ENCODE results near the gene NFKBIE. TPM values are rescaled to one million over a fixed set of nuclear protein-coding genes. Genes with fewer than 3 reads are reported as not detected.

Gene NFKBIE
- total and polyA plus RNA-seq, 2 of the 13 experiments (the other 11 are each of a cell fraction or from before 2014, with no cell fraction given) = 6.7 to 14.5 TPM

DNA sequence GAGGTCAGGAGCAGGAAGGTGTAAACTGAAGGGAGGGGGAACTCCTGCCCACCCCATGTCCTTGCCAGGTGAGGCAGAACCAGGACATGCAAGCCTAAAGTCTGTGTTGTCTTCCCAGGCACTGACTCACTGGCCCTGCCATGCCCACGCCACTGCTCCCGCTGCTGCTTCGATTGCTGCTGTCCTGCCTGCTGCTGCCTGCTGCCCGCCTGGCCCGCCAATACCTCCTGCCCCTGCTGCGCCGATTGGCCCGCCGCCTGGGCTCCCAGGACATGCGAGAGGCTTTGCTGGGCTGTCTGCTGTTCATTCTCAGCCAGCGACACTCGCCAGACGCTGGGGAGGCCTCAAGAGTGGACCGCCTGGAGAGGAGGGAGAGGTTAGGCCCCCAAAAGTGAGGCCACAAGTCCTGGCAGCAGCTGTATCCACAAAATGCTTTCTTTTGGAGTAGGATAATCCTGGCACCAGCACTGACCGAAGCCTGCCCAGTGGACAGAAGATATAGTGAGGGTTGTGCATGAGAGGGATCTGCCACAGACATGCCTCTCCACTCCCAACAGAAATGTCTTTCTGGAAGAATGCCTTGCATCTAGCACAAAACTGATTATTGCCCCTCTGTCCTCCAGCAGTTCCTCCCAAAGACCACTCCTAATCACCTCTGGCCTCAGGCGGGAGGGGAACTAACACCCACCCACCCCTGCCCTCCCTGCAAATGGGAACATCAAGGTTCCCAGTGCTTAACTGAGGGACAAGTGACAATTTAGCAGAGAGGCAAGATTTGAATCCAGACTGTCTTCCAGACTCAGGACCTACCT is 47.8 kb downstream of the NFKBIE start (continued):
- TF ChIP-seq ZMYM3 (CRISPR knock-in tag; IDR thresholded peaks at IDR 0.05) = 0 out of 2 replicates have a peak, but pooled peaks have one; percentile 13
- TF ChIP-seq KDM4B (CRISPR knock-in tag; IDR thresholded peaks at IDR 0.05) = no peak
- TF ChIP-seq, protein P1, sequence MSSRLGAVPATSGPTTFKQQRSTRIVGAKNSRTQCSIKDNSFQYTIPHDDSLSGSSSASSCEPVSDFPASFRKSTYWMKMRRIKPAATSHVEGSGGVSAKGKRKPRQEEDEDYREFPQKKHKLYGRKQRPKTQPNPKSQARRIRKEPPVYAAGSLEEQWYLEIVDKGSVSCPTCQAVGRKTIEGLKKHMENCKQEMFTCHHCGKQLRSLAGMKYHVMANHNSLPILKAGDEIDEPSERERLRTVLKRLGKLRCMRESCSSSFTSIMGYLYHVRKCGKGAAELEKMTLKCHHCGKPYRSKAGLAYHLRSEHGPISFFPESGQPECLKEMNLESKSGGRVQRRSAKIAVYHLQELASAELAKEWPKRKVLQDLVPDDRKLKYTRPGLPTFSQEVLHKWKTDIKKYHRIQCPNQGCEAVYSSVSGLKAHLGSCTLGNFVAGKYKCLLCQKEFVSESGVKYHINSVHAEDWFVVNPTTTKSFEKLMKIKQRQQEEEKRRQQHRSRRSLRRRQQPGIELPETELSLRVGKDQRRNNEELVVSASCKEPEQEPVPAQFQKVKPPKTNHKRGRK (CRISPR knock-in tag; IDR thresholded peaks at IDR 0.05) = no peak
- no peak for TF ChIP-seq SMARCC2 (IDR thresholded peaks at IDR 0.05)
- TF ChIP-seq NR2F6 (IDR thresholded peaks at IDR 0.05) = no peak
- no peak for TF ChIP-seq NR2F6 (CRISPR knock-in tag; IDR thresholded peaks at IDR 0.05)
- peak; percentile 50 for TF ChIP-seq NFYB (CRISPR knock-in tag; IDR thresholded peaks at IDR 0.05)
- no peak; the same call in 1 of the 2 replicates for TF ChIP-seq CBFB (CRISPR knock-in tag; IDR thresholded peaks at IDR 0.05)
- TF ChIP-seq, protein P2, sequence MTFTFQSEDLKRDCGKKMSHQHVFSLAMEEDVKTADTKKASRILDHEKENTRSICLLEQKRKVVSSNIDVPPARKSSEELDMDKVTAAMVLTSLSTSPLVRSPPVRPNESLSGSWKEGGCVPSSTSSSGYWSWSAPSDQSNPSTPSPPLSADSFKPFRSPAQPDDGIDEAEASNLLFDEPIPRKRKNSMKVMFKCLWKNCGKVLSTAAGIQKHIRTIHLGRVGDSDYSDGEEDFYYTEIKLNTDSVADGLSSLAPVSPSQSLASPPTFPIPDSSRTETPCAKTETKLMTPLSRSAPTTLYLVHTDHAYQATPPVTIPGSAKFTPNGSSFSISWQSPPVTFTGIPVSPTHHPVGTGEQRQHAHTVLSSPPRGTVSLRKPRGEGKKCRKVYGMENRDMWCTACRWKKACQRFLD (CRISPR knock-in tag; IDR thresholded peaks at IDR 0.05; ENCODE audit: borderline replicate concordance) = no peak
- TF ChIP-seq, protein P3, sequence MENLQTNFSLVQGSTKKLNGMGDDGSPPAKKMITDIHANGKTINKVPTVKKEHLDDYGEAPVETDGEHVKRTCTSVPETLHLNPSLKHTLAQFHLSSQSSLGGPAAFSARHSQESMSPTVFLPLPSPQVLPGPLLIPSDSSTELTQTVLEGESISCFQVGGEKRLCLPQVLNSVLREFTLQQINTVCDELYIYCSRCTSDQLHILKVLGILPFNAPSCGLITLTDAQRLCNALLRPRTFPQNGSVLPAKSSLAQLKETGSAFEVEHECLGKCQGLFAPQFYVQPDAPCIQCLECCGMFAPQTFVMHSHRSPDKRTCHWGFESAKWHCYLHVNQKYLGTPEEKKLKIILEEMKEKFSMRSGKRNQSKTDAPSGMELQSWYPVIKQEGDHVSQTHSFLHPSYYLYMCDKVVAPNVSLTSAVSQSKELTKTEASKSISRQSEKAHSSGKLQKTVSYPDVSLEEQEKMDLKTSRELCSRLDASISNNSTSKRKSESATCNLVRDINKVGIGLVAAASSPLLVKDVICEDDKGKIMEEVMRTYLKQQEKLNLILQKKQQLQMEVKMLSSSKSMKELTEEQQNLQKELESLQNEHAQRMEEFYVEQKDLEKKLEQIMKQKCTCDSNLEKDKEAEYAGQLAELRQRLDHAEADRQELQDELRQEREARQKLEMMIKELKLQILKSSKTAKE (CRISPR knock-in tag; IDR thresholded peaks at IDR 0.05; ENCODE audit: borderline replicate concordance) = no peak
- no peak for TF ChIP-seq ISX (CRISPR knock-in tag; conservative IDR thresholded peaks at IDR 0.05)
- TF ChIP-seq, protein P4, sequence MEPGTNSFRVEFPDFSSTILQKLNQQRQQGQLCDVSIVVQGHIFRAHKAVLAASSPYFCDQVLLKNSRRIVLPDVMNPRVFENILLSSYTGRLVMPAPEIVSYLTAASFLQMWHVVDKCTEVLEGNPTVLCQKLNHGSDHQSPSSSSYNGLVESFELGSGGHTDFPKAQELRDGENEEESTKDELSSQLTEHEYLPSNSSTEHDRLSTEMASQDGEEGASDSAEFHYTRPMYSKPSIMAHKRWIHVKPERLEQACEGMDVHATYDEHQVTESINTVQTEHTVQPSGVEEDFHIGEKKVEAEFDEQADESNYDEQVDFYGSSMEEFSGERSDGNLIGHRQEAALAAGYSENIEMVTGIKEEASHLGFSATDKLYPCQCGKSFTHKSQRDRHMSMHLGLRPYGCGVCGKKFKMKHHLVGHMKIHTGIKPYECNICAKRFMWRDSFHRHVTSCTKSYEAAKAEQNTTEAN (CRISPR knock-in tag; conservative IDR thresholded peaks at IDR 0.05) = no peak
- TF ChIP-seq NR2F1 (CRISPR knock-in tag; IDR thresholded peaks at IDR 0.05) = no peak
- no peak for TF ChIP-seq HOXD1 (CRISPR knock-in tag; IDR thresholded peaks at IDR 0.05)
- TF ChIP-seq, protein P5, sequence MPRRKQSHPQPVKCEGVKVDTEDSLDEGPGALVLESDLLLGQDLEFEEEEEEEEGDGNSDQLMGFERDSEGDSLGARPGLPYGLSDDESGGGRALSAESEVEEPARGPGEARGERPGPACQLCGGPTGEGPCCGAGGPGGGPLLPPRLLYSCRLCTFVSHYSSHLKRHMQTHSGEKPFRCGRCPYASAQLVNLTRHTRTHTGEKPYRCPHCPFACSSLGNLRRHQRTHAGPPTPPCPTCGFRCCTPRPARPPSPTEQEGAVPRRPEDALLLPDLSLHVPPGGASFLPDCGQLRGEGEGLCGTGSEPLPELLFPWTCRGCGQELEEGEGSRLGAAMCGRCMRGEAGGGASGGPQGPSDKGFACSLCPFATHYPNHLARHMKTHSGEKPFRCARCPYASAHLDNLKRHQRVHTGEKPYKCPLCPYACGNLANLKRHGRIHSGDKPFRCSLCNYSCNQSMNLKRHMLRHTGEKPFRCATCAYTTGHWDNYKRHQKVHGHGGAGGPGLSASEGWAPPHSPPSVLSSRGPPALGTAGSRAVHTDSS (CRISPR knock-in tag; conservative IDR thresholded peaks at IDR 0.05) = no peak
- TF ChIP-seq, protein P6, sequence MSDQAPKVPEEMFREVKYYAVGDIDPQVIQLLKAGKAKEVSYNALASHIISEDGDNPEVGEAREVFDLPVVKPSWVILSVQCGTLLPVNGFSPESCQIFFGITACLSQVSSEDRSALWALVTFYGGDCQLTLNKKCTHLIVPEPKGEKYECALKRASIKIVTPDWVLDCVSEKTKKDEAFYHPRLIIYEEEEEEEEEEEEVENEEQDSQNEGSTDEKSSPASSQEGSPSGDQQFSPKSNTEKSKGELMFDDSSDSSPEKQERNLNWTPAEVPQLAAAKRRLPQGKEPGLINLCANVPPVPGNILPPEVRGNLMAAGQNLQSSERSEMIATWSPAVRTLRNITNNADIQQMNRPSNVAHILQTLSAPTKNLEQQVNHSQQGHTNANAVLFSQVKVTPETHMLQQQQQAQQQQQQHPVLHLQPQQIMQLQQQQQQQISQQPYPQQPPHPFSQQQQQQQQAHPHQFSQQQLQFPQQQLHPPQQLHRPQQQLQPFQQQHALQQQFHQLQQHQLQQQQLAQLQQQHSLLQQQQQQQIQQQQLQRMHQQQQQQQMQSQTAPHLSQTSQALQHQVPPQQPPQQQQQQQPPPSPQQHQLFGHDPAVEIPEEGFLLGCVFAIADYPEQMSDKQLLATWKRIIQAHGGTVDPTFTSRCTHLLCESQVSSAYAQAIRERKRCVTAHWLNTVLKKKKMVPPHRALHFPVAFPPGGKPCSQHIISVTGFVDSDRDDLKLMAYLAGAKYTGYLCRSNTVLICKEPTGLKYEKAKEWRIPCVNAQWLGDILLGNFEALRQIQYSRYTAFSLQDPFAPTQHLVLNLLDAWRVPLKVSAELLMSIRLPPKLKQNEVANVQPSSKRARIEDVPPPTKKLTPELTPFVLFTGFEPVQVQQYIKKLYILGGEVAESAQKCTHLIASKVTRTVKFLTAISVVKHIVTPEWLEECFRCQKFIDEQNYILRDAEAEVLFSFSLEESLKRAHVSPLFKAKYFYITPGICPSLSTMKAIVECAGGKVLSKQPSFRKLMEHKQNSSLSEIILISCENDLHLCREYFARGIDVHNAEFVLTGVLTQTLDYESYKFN (CRISPR knock-in tag; conservative IDR thresholded peaks at IDR 0.05) = no peak
- TF ChIP-seq FOXP1 (IDR thresholded peaks at IDR 0.05) = no peak
- no peak for TF ChIP-seq FOXP1 (CRISPR knock-in tag; IDR thresholded peaks at IDR 0.05)
- TF ChIP-seq ZSCAN20 (CRISPR knock-in tag; IDR thresholded peaks at IDR 0.05; ENCODE audit: borderline replicate concordance) = no peak

Measured in HepG2 (cell line).